NT2/D1 (cell line): Measurements from ENCODE around the gene BCL6.
A peak's percentile ranks its signal among the peaks of the same experiment; 100 is the strongest.

Source experiments
- DNase-seq: peaks from one replicate; pipeline ENCODE4 v3.0.0-alpha.2; 2011; ENCODE audit warnings: low read depth, low spot score
- H3K27me3 ChIP-seq: 2 replicates; pipeline ENCODE4 v1.6.0; 2011; ENCODE audit warnings: mild to moderate bottlenecking; ENCODE audit not compliant: insufficient read length, insufficient read depth
- H3K36me3 ChIP-seq: 2 replicates; pipeline ENCODE4 v1.6.1; 2011; ENCODE audit warnings: mild to moderate bottlenecking, low read length, mixed read lengths; ENCODE audit not compliant: insufficient read depth, insufficient read length
- H3K4me1 ChIP-seq: 2 replicates; pipeline ENCODE4 v1.5.1; 2011; ENCODE audit not compliant: insufficient read depth, insufficient read length
- H3K4me3 ChIP-seq: 2 replicates; pipeline ENCODE4 v1.5.1; 2011; ENCODE audit warnings: low read depth; ENCODE audit not compliant: insufficient read length
- H3K9ac ChIP-seq: 2 replicates; pipeline ENCODE4 v1.6.0; 2011; ENCODE audit warnings: low read depth; ENCODE audit not compliant: insufficient read length
- H3K9me3 ChIP-seq: 2 replicates; pipeline ENCODE4 v1.5.1; 2011; ENCODE audit warnings: mild to moderate bottlenecking, low read length; ENCODE audit not compliant: insufficient read depth
- SUZ12 ChIP-seq: IDR thresholded peaks from 2 replicates; pipeline ENCODE4 v1.6.1; 2011; ENCODE audit not compliant: insufficient read length, insufficient read depth; ENCODE audit errors: extremely low read depth
- YY1 ChIP-seq: IDR thresholded peaks from 2 replicates; pipeline ENCODE4 v1.6.1; 2011; ENCODE audit not compliant: insufficient read length, insufficient read depth
- ZNF274 ChIP-seq: IDR thresholded peaks from 2 replicates; pipeline ENCODE4 v1.6.1; 2011; ENCODE audit warnings: mild to moderate bottlenecking, low read depth, low read length

Gene BCL6

GRCh38 chr3:187679638-187680396 is 65.5 kb downstream of the BCL6 start:
- Histone ChIP-seq H3K4me3 (no peak overlapping the region), H3K4me1 (no peaks in the 10 kb centered on the region), H3K36me3 (no peaks in the 10 kb centered on the region), H3K27me3 (no peaks in the 10 kb centered on the region), H3K9ac (no peak overlapping the region), H3K9me3 (0 out of 2 replicates have a peak, but pooled peaks cover 2% of the 10 kb centered on the region)
- peak; percentile 86 for DNase-seq
- TF ChIP-seq SUZ12 = no peak

GRCh38 chr3:187678726-187679268 is 66.5 kb downstream of the BCL6 start:
- Histone ChIP-seq H3K4me1 (no peaks in the 10 kb centered on the region), H3K27me3 (no peaks in the 10 kb centered on the region), H3K36me3 (no peaks in the 10 kb centered on the region), H3K9me3 (no peaks in the 10 kb centered on the region), H3K9ac (no peak overlapping the region), H3K4me3 (no peak overlapping the region)
- DNase-seq = peak; percentile 63
- TF ChIP-seq ZNF274 (no peak), SUZ12 (no peak), YY1 (no peak)

GRCh38 chr3:187677604-187678003 is 67.7 kb downstream of the BCL6 start:
- no peak for DNase-seq
- no peak overlapping the region for H3K9ac ChIP-seq
- H3K27me3 ChIP-seq = peaks cover 6% of the 10 kb centered on the region

GRCh38 chr3:187673012-187673411 is 72.3 kb downstream of the BCL6 start:
- no peak for DNase-seq
- Histone ChIP-seq H3K36me3 (no peaks in the 10 kb centered on the region), H3K4me1 (no peaks in the 10 kb centered on the region), H3K9me3 (no peaks in the 10 kb centered on the region), H3K27me3 (peaks cover 43% of the 10 kb centered on the region), H3K9ac (no peak overlapping the region), H3K4me3 (no peak overlapping the region)
- TF ChIP-seq SUZ12 (no peak), YY1 (no peak), ZNF274 (no peak)

More at GRCh38 chr3:187677604-187678003, 67.7 kb downstream of the BCL6 start:
- Histone ChIP-seq H3K4me1 (no peaks in the 10 kb centered on the region), H3K9me3 (no peaks in the 10 kb centered on the region), H3K4me3 (no peak overlapping the region), H3K36me3 (no peaks in the 10 kb centered on the region)
- TF ChIP-seq SUZ12 = no peak
- TF ChIP-seq YY1 = no peak
- no peak for TF ChIP-seq ZNF274
